Adrenal gland (tissue), 12 donors: ENCODE measurements around the gene CAMTA2. TPM values are rescaled to one million over a fixed set of nuclear protein-coding genes. Genes with fewer than 3 reads are reported as not detected.

Experiments
- DNase-seq, 7 donors: peaks; one replicate each; pipeline ENCODE4 v3.0.0-alpha.2; 2019 to 2020
- H3K27ac ChIP-seq, 5 donors: fragments of 200-600 bp; sonication (generic) in 4 of 5; 1 replicate in 3 of 5; 2 replicates in 2 of 5; pipeline versions ENCODE4 v1.5.1 to v1.8.0; 2016 to 2020; ENCODE audit warnings: mild to moderate bottlenecking in 1 of 5
- H3K27me3 ChIP-seq: fragments of 200-600 bp; 2 replicates; pipeline ENCODE4 v1.8.0; 2021
- H3K36me3 ChIP-seq, 2 donors: fragments of 200-600 bp; replicated peaks in 1 of 2; 1 replicate in 1 of 2; 2 replicates in 1 of 2; pipeline versions ENCODE4 v1.5.1 to v1.8.0; 2018 to 2022
- H3K4me1 ChIP-seq, 2 donors: fragments of 200-600 bp; replicated peaks in 1 of 2; 1 replicate in 1 of 2; 2 replicates in 1 of 2; pipeline versions ENCODE4 v1.5.1 to v1.8.0; 2018 to 2021
- H3K4me3 ChIP-seq, 4 donors: fragments of 200-600 bp; sonication (generic) in 3 of 4; one replicate each; pipeline ENCODE4 v1.5.1; 2016 to 2018
- H3K9me3 ChIP-seq, 3 donors: fragments of 200-600 bp; sonication (generic) in 1 of 3; replicated peaks in 1 of 3; 1 replicate in 2 of 3; 2 replicates in 1 of 3; pipeline versions ENCODE4 v1.5.1 to v1.8.0; 2016 to 2021
- POLR2A ChIP-seq, 2 donors: fragments of 450-650 bp; IDR thresholded peaks; one replicate each; pipeline ENCODE4 v1.6.1; 2017; ENCODE audit warnings: antibody characterized with exemption in 2 of 2, mild to moderate bottlenecking in 2 of 2, moderate library complexity in 1 of 2
- WGBS, 4 donors: extraction: QIAGEN DNeasy Blood & Tissue Kit in 2 of 4; methylation state at CpG; one replicate each; pipeline versions ENCODE4 v1.1.5 to v1.1.7; 2013 to 2017; 5-methylcytosine and 5-hydroxymethylcytosine counted together
- intact Hi-C, 2 donors: fragments of 100-400 bp; cut with DNase I; formaldehyde crosslinking; loops; one replicate each; pipeline versions ENCODE4 v1.14.1 to v1.15.0; 2022 to 2023
- polyA plus RNA-seq, 3 donors: library from polyadenylated mRNA; stranded (reverse); fragments of 200-250 nt in 2 of 3; fragments of 350-450 nt in 1 of 3; fragmentation: Illumina TruSeq in 1 of 3; extraction: RNeasy Lipid Tissue Mini Kit (QIAGEN cat#74804) in 1 of 3; gene quantifications; one replicate each; pipeline ENCODE4 v1.2.3, GENCODE V29; 2013 to 2014
- total RNA-seq, 9 donors: library from RNA; depleted of rRNA in 4 of 9; stranded (reverse); fragments of >200 nt in 4 of 9; fragments of 120-200 nt in 1 of 9; fragmentation: NEBNext Ultra II Directional in 1 of 9; extraction: Animal tissue kit (Norgen Biotek cat#: 25700) in 1 of 9; gene quantifications; one replicate each; pipeline versions ENCODE4 v1.1.0 to v1.2.4, GENCODE V29; 2013 to 2023
- TF ChIP-seq, protein P1 (sequence below), 6 experiments: fragments of 450-650 bp in 4 of 6; fragments of 200-600 bp in 2 of 6; sonication (generic) in 1 of 6; IDR thresholded peaks; 1 replicate in 5 of 6; 2 replicates in 1 of 6; pipeline versions ENCODE4 v1.5.1 to v1.8.0; 2016 to 2021; ENCODE audit warnings: antibody characterized with exemption in 6 of 6, mild to moderate bottlenecking in 2 of 6, moderate library complexity in 1 of 6
- donor health status: healthy with polysubstance abuse.
- donor health status: Bipolar disorder and iron deficiency.
- donor health status: DM: yes; HTN: yes; CAD: no.
- donor health status: DM: no; HTN: no; CAD: no.
- donor health status: DM: no; HTN: no; CAD: no.
- donor health status: DM: yes; HTN: yes; CAD: no.

CAMTA2 gene
- total and polyA plus RNA-seq, 12 donors, result 6.9 to 190 (median 32.6) TPM

GRCh38 chr17:4986403-4986802, 1.1 kb downstream of the CAMTA2 start:
- H3K4me3 ChIP-seq, result peak overlapping the region in 2 of 4 donors; percentile 62 to 93
- WGBS, 4 donors, result 18 to 26% (median 21%) methylated on average over 4 to 5 of the region's 5 CpGs
- intact Hi-C loops, result loop anchor here (5.0 to 10.0 kb wide), 4 partner anchors 52 to 82 kb away; partner anchors contain the start of genes CHRNE (in 1 of the 2) and GP1BA (in 1 of the 2)
- TF ChIP-seq, protein P1, sequence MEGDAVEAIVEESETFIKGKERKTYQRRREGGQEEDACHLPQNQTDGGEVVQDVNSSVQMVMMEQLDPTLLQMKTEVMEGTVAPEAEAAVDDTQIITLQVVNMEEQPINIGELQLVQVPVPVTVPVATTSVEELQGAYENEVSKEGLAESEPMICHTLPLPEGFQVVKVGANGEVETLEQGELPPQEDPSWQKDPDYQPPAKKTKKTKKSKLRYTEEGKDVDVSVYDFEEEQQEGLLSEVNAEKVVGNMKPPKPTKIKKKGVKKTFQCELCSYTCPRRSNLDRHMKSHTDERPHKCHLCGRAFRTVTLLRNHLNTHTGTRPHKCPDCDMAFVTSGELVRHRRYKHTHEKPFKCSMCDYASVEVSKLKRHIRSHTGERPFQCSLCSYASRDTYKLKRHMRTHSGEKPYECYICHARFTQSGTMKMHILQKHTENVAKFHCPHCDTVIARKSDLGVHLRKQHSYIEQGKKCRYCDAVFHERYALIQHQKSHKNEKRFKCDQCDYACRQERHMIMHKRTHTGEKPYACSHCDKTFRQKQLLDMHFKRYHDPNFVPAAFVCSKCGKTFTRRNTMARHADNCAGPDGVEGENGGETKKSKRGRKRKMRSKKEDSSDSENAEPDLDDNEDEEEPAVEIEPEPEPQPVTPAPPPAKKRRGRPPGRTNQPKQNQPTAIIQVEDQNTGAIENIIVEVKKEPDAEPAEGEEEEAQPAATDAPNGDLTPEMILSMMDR (IDR thresholded peaks at IDR 0.05), result no peak
- TF ChIP-seq POLR2A (IDR thresholded peaks at IDR 0.05), result peak in 1 of 2 donors; percentile 16
- DNase-seq, result peak in 4 of 7 donors; percentile 49 to 68 (median 54)
- H3K27me3 ChIP-seq, result no peaks in the 10 kb centered on the region
- H3K36me3 ChIP-seq, result peaks cover 0 to 30% of the 10 kb centered on the region in 2 donors
- no peaks in the 10 kb centered on the region for H3K9me3 ChIP-seq
- H3K4me1 ChIP-seq, result peaks cover 13 to 24% of the 10 kb centered on the region in 2 donors
- peak overlapping the region in 4 of 5 donors; percentile 80 to 95 (median 90) for H3K27ac ChIP-seq

GRCh38 chr17:4982305-4982704, 5.2 kb downstream of the CAMTA2 start:
- TF ChIP-seq POLR2A (IDR thresholded peaks at IDR 0.05), result no peak
- TF ChIP-seq, protein P1 (IDR thresholded peaks at IDR 0.05), result no peak
- Histone ChIP-seq H3K27ac (no peak overlapping the region), H3K27me3 (no peaks in the 10 kb centered on the region), H3K4me3 (no peak overlapping the region), H3K4me1 (peaks cover 8 to 12% of the 10 kb centered on the region in 2 donors), H3K36me3 (peaks cover 0 to 63% of the 10 kb centered on the region in 2 donors), H3K9me3 (no peaks in the 10 kb centered on the region)
- intact Hi-C loops, result loop anchor here in 1 of 2 donors (10.0 kb wide), 3 partner anchors 48 to 82 kb away; partner anchors contain the start of genes CHRNE and GP1BA
- WGBS, 4 donors, result 58 to 73% (median 64%) methylated on average over 5 of the region's 5 CpGs
- DNase-seq, result no peak

- intact Hi-C loops, result loop anchor here in 1 of 2 donors (10.0 kb wide), 3 partner anchors 46 to 84 kb away; partner anchors contain the start of genes CHRNE and GP1BA
- peaks cover 0 to 74% of the 10 kb centered on the region in 2 donors for H3K36me3 ChIP-seq
- 41 to 46% (median 42%) methylated on average over 6 of the region's 6 CpGs for WGBS, 4 donors
Observed at GRCh38 chr17:4980644-4981216, 6.7 kb downstream of the CAMTA2 start.

GRCh38 chr17:4978726-4979125, 8.7 kb downstream of the CAMTA2 start:
- TF ChIP-seq, protein P1 (IDR thresholded peaks at IDR 0.05), result no peak
- TF ChIP-seq POLR2A (IDR thresholded peaks at IDR 0.05), result no peak
- DNase-seq, result no peak
- peaks cover 0 to 69% of the 10 kb centered on the region in 2 donors for H3K36me3 ChIP-seq
- H3K4me1 ChIP-seq, result peaks cover 0 to 6% of the 10 kb centered on the region in 2 donors
- H3K27me3 ChIP-seq, result no peaks in the 10 kb centered on the region
- H3K27ac ChIP-seq, result no peak overlapping the region
- no peaks in the 10 kb centered on the region for H3K9me3 ChIP-seq
- H3K4me3 ChIP-seq, result no peak overlapping the region
- intact Hi-C loops, result no loop called here

More at GRCh38 chr17:4980644-4981216, 6.7 kb downstream of the CAMTA2 start:
- Histone ChIP-seq H3K27me3 (no peaks in the 10 kb centered on the region), H3K9me3 (no peaks in the 10 kb centered on the region), H3K4me1 (peaks cover under 1 to 3% of the 10 kb centered on the region in 2 donors), H3K27ac (no peak overlapping the region), H3K4me3 (no peak overlapping the region)
- no peak for TF ChIP-seq POLR2A (IDR thresholded peaks at IDR 0.05)
- TF ChIP-seq, protein P1 (IDR thresholded peaks at IDR 0.05), result peak; percentile 61 to 84 (median 73)
- peak in 2 of 7 donors; percentile 49 to 52 for DNase-seq
